Astrocyte (in vitro differentiated cells and primary cell): ENCODE data around the gene HYOU1. TPM values are rescaled to one million over a fixed set of nuclear protein-coding genes. Genes with fewer than 3 reads are reported as not detected.

Experiments
- DNase-seq: peaks from one replicate; pipeline ENCODE4 v3.0.0-alpha.2; 2010; ENCODE audit warnings: low read depth
- FAIRE-seq: peaks from 2 replicates; lab custom pipeline; 2011; peaks lifted over from hg19 to GRCh38; lab: Jason Lieb, UNC
- H2AFZ ChIP-seq: 2 replicates; pipeline ENCODE4 v1.6.0; 2012; ENCODE audit warnings: low read depth, low read length, inconsistent platforms
- H3K27ac ChIP-seq: 2 replicates; pipeline ENCODE4 v1.5.1; 2011; ENCODE audit warnings: low read depth, low read length, inconsistent platforms
- H3K27me3 ChIP-seq: 2 replicates; pipeline ENCODE4 v1.6.0; 2011; ENCODE audit warnings: low read length, inconsistent platforms; ENCODE audit not compliant: insufficient read depth
- H3K36me3 ChIP-seq: 2 replicates; pipeline ENCODE4 v1.5.1; 2011; ENCODE audit warnings: low read length, inconsistent platforms; ENCODE audit not compliant: insufficient read depth
- H3K4me1 ChIP-seq: 2 replicates; pipeline ENCODE4 v1.5.1; 2011; ENCODE audit warnings: low read length, inconsistent platforms; ENCODE audit not compliant: insufficient read depth
- H3K4me2 ChIP-seq: 2 replicates; pipeline ENCODE4 v1.6.0; 2012; ENCODE audit warnings: low read length, inconsistent platforms
- H3K4me3 ChIP-seq: 2 replicates; pipeline ENCODE4 v1.5.1; 2011; ENCODE audit warnings: low read depth, mild to moderate bottlenecking, low read length, inconsistent platforms; ENCODE audit not compliant: insufficient read depth
- H3K79me2 ChIP-seq: 2 replicates; pipeline ENCODE4 v1.6.0; 2012; ENCODE audit warnings: mild to moderate bottlenecking, low read length, inconsistent platforms; ENCODE audit not compliant: insufficient read depth
- H3K9ac ChIP-seq: 2 replicates; pipeline ENCODE4 v1.6.0; 2012; ENCODE audit warnings: mild to moderate bottlenecking, low read length, inconsistent platforms
- H3K9me3 ChIP-seq: 2 replicates; pipeline ENCODE4 v1.5.1; 2012; ENCODE audit warnings: low read depth, mild to moderate bottlenecking, low read length, inconsistent platforms; ENCODE audit not compliant: insufficient read depth
- H4K20me1 ChIP-seq: 2 replicates; pipeline ENCODE4 v1.6.0; 2012; ENCODE audit warnings: low read length, inconsistent platforms; ENCODE audit not compliant: insufficient read depth
- H3K27ac Mint-ChIP-seq: one replicate; pipeline ENCODE4 v1.8.0; 2021; ENCODE audit warnings: mild to moderate bottlenecking, mixed read lengths; ENCODE audit not compliant: unreplicated experiment
- H3K27me3 Mint-ChIP-seq: one replicate; pipeline ENCODE4 v1.8.0; 2021; ENCODE audit warnings: low read depth, mixed read lengths; ENCODE audit not compliant: unreplicated experiment
- H3K36me3 Mint-ChIP-seq: one replicate; pipeline ENCODE4 v1.8.0; 2021; ENCODE audit warnings: low read depth, mixed read lengths; ENCODE audit not compliant: unreplicated experiment
- H3K4me1 Mint-ChIP-seq: one replicate; pipeline ENCODE4 v1.8.0; 2021; ENCODE audit warnings: low read depth, mixed read lengths; ENCODE audit not compliant: unreplicated experiment
- H3K4me3 Mint-ChIP-seq: one replicate; pipeline ENCODE4 v1.8.0; 2021; ENCODE audit warnings: mild to moderate bottlenecking, moderate library complexity, mixed read lengths; ENCODE audit not compliant: unreplicated experiment
- H3K9me3 Mint-ChIP-seq: one replicate; pipeline ENCODE4 v1.8.0; 2021; ENCODE audit warnings: mild to moderate bottlenecking, mixed read lengths; ENCODE audit not compliant: unreplicated experiment
- CTCF ChIP-seq: IDR thresholded peaks from 2 replicates; pipeline ENCODE4 v1.5.1; 2011; ENCODE audit warnings: low read depth, mild to moderate bottlenecking, inconsistent platforms, low read length, moderate library complexity; ENCODE audit not compliant: insufficient read depth
- EZH2 ChIP-seq: IDR thresholded peaks from 2 replicates; pipeline ENCODE4 v1.6.1; 2012; ENCODE audit warnings: mild to moderate bottlenecking, low read length, inconsistent platforms; ENCODE audit not compliant: insufficient read depth
- total RNA-seq: library from RNA; stranded (reverse); gene quantifications from 2 replicates; pipeline ENCODE4 v1.2.1, GENCODE V29; 2021

Gene HYOU1
- total RNA-seq, 1 donor from 2014 or later, result 282 TPM

GRCh38 chr11:119091966-119092879, 35.2 kb upstream of the HYOU1 start:
- H3K9me3 ChIP-seq, result no peaks in the 10 kb centered on the region
- DNase-seq (no peak), FAIRE-seq (no peak)
- no peaks in the 10 kb centered on the region for H3K27me3 ChIP-seq
- no peak overlapping the region for H2AFZ ChIP-seq
- TF ChIP-seq CTCF (no peak), EZH2 (no peak)
- H3K79me2 ChIP-seq, result peaks cover 42% of the 10 kb centered on the region
- Mint-ChIP-seq H3K4me3 (peak overlapping the region; percentile 84), H3K36me3 (peaks cover 9% of the 10 kb centered on the region), H3K9me3 (no peaks in the 10 kb centered on the region), H3K27ac (peak overlapping the region; percentile 41), H3K4me1 (peaks cover 14% of the 10 kb centered on the region), H3K27me3 (no peaks in the 10 kb centered on the region)
- peak overlapping the region; percentile 89 for H3K4me2 ChIP-seq
- H3K36me3 ChIP-seq, result peaks cover 12% of the 10 kb centered on the region
- H3K4me3 ChIP-seq, result peak overlapping the region; percentile 79
- H3K27ac ChIP-seq, result no peak overlapping the region
- H3K9ac ChIP-seq, result peak overlapping the region; percentile 93
- peaks cover 17% of the 10 kb centered on the region for H3K4me1 ChIP-seq
- H4K20me1 ChIP-seq, result peaks cover 29% of the 10 kb centered on the region

DNA sequence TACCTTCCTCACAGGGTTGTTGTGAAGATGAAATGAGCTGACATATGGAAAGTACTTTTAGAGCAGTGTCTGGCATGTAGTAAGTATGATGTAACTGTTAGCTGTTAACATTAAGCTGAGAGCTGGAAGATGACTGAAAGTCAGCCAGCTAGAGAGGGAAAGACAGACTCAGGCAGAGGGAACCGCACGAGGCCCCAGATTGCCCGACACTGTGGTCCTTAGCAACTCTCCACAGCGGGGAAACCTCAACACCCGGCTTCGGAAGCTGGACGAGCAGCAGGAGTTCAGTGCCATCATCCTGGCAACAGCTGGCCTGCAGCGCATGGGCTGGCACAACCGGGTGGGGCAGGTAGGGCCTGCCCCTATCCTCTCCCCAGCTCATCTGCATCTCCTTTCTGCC, 34.2 kb upstream of the HYOU1 start:
- Mint-ChIP-seq H3K4me1 (peaks cover 15% of the 10 kb centered on the region), H3K27ac (peak overlapping the region; percentile 62), H3K4me3 (no peak overlapping the region), H3K27me3 (no peaks in the 10 kb centered on the region), H3K9me3 (no peaks in the 10 kb centered on the region), H3K36me3 (peaks cover 3% of the 10 kb centered on the region)
- Histone ChIP-seq H3K4me3 (no peak overlapping the region), H3K9ac (no peak overlapping the region), H2AFZ (no peak overlapping the region), H3K9me3 (no peaks in the 10 kb centered on the region), H3K36me3 (peaks cover 4% of the 10 kb centered on the region), H3K27ac (no peak overlapping the region), H3K4me2 (no peak overlapping the region), H4K20me1 (peaks cover 29% of the 10 kb centered on the region), H3K27me3 (no peaks in the 10 kb centered on the region), H3K79me2 (peaks cover 49% of the 10 kb centered on the region), H3K4me1 (peaks cover 17% of the 10 kb centered on the region)
- TF ChIP-seq CTCF (no peak), EZH2 (no peak)
- DNase-seq, result no peak
- no peak for FAIRE-seq

DNA sequence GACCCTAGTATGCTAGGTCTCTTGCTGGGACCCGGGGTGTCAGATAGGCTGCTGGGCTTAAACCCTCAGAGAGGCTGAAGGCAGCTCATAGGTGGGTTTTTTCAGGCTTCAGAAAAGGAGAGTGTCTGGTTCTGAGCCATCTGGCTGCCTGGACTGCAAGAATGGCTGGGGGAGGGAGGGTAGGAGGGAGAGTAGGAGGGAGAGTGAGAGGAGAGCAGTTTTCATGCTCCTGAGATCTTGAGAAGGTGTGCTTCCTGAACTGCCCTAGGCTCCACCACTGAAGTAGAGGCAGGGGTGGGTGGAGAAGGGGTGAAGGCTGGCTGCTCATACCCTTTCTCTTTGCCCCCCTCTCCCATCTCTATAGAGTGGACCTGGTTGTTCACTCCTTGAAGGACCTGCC, 32.3 kb upstream of the HYOU1 start:
- peaks cover 28% of the 10 kb centered on the region for H3K4me1 ChIP-seq
- FAIRE-seq (no peak), DNase-seq (no peak)
- TF ChIP-seq CTCF (no peak), EZH2 (no peak)
- H3K4me1 Mint-ChIP-seq, result peaks cover 15% of the 10 kb centered on the region
- no peaks in the 10 kb centered on the region for H3K9me3 Mint-ChIP-seq
- H3K4me3 Mint-ChIP-seq, result no peak overlapping the region
- H3K27me3 Mint-ChIP-seq, result no peaks in the 10 kb centered on the region
- no peak overlapping the region for H3K4me2 ChIP-seq
- H3K36me3 Mint-ChIP-seq, result peaks cover 3% of the 10 kb centered on the region
- no peak overlapping the region for H2AFZ ChIP-seq
- H3K9ac ChIP-seq, result no peak overlapping the region
- peaks cover 27% of the 10 kb centered on the region for H4K20me1 ChIP-seq
- no peak overlapping the region for H3K4me3 ChIP-seq
- H3K79me2 ChIP-seq, result peaks cover 49% of the 10 kb centered on the region
- H3K36me3 ChIP-seq, result peaks cover 4% of the 10 kb centered on the region
- no peaks in the 10 kb centered on the region for H3K27me3 ChIP-seq
- H3K9me3 ChIP-seq, result no peaks in the 10 kb centered on the region
- no peak overlapping the region for H3K27ac ChIP-seq
- H3K27ac Mint-ChIP-seq, result no peak overlapping the region
